ENCODE data around the gene MALRD1.

- TF ChIP-seq CTCF (IDR thresholded peaks at IDR 0.05; ENCODE audit: low read depth, low read length) (no peak), EZH2phosphoT487 (IDR thresholded peaks at IDR 0.05; ENCODE audit: low read depth) (no peak)
Measured at GRCh38 chr10:19688344-19688743, 639.7 kb downstream of the MALRD1 start.

Data from OCI-LY3 (cell line).